Measurements from ENCODE around the gene AGPAT1. TPM values are rescaled to one million over a fixed set of nuclear protein-coding genes. Genes with fewer than 3 reads are reported as not detected.

The AGPAT1 gene
- total and polyA plus RNA-seq, 2 of the 13 experiments (the other 11 are each of a cell fraction or from before 2014, with no cell fraction given), result 51.3 to 139 TPM

DNA sequence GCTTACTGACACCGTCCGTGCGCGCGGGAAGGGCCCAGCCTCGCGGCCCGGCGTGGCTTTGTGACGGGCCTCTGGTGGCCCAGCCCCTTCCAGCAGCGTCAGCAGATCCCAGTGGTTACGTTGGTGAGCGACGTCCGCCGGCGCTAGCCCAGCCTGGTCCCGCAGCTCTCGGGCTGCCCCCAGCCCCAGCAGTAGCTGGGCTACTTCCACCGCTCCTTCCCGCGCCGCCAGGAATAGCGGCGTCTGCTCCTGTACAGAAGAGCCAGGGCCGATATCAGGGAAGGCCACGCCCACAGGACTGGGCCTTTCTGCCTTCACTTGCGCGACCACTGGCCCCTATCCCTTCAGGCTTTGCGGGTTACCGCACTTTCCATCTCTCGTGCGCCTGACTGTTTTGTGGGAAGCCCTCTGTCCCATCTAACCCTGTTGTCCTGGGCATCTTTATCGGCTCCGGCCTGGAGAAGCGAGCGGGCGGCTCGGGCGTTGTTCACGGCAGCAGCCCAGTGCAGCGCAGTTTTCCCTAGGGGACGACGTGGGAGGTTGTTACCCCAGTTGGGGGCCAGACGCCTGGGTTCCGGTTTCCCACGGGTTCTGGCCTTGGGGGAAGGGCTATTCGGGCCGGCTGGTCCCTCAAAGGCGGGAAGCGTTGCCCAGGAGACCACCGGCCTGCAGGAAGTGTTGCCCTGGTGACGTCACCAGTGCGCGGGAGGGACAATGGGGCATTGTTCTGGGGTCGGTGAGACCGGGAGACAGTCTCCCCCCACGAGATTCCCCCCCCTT is 20.2 kb upstream of the AGPAT1 start (continued):
- no peak for TF ChIP-seq ZNF609 (CRISPR knock-in tag; IDR thresholded peaks at IDR 0.05; ENCODE audit: borderline replicate concordance)
- TF ChIP-seq ZBTB38 (CRISPR knock-in tag; IDR thresholded peaks at IDR 0.05), result peak; percentile 82
- TF ChIP-seq ZNF891 (CRISPR knock-in tag; IDR thresholded peaks at IDR 0.05), result peak; percentile 99
- TF ChIP-seq ZNF619 (CRISPR knock-in tag; IDR thresholded peaks at IDR 0.05), result peak; percentile 67; the same call in 1 of the 2 replicates
- TF ChIP-seq ATF1 (CRISPR knock-in tag; IDR thresholded peaks at IDR 0.05), result peak; percentile 77
- TF ChIP-seq ZNF556 (CRISPR knock-in tag; IDR thresholded peaks at IDR 0.05; ENCODE audit: borderline replicate concordance), result peak; percentile 86
- peak; percentile 71; the same call in 1 of the 2 replicates for TF ChIP-seq RFX5 (IDR thresholded peaks at IDR 0.05; ENCODE audit: low read depth, low read length)
- TF ChIP-seq CEBPG (CRISPR knock-in tag; IDR thresholded peaks at IDR 0.05), result peak; percentile 13; the same call in 1 of the 2 replicates
- TF ChIP-seq RORA (CRISPR knock-in tag; IDR thresholded peaks at IDR 0.05), result no peak
- TF ChIP-seq, protein P1, sequence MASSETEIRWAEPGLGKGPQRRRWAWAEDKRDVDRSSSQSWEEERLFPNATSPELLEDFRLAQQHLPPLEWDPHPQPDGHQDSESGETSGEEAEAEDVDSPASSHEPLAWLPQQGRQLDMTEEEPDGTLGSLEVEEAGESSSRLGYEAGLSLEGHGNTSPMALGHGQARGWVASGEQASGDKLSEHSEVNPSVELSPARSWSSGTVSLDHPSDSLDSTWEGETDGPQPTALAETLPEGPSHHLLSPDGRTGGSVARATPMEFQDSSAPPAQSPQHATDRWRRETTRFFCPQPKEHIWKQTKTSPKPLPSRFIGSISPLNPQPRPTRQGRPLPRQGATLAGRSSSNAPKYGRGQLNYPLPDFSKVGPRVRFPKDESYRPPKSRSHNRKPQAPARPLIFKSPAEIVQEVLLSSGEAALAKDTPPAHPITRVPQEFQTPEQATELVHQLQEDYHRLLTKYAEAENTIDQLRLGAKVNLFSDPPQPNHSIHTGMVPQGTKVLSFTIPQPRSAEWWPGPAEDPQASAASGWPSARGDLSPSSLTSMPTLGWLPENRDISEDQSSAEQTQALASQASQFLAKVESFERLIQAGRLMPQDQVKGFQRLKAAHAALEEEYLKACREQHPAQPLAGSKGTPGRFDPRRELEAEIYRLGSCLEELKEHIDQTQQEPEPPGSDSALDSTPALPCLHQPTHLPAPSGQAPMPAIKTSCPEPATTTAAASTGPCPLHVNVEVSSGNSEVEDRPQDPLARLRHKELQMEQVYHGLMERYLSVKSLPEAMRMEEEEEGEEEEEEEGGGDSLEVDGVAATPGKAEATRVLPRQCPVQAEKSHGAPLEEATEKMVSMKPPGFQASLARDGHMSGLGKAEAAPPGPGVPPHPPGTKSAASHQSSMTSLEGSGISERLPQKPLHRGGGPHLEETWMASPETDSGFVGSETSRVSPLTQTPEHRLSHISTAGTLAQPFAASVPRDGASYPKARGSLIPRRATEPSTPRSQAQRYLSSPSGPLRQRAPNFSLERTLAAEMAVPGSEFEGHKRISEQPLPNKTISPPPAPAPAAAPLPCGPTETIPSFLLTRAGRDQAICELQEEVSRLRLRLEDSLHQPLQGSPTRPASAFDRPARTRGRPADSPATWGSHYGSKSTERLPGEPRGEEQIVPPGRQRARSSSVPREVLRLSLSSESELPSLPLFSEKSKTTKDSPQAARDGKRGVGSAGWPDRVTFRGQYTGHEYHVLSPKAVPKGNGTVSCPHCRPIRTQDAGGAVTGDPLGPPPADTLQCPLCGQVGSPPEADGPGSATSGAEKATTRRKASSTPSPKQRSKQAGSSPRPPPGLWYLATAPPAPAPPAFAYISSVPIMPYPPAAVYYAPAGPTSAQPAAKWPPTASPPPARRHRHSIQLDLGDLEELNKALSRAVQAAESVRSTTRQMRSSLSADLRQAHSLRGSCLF (CRISPR knock-in tag; IDR thresholded peaks at IDR 0.05; ENCODE audit: borderline replicate concordance), result no peak; the same call in 1 of the 2 replicates
- TF ChIP-seq ZNF746 (CRISPR knock-in tag; IDR thresholded peaks at IDR 0.05), result peak; percentile 65
- peak; percentile 81; the same call in 1 of the 2 replicates for TF ChIP-seq ZNF709 (CRISPR knock-in tag; IDR thresholded peaks at IDR 0.05)
